ENCODE results near the gene NTNG1.
"Not testable (repeated sequence)": the region's sequence is repeated elsewhere in the genome, so short reads cannot be mapped to it uniquely, and the experiment has no call there.

Gene NTNG1

GRCh38 chr1:107164901-107165300 is 24.1 kb downstream of the NTNG1 start:
- not testable (repeated sequence) for H3K9ac ChIP-seq (ENCODE audit: low read length in 5 of 5); H3K36me3 ChIP-seq (ENCODE audit: control insufficient read depth in 5 of 5, insufficient read depth in 5 of 5, low read length in 5 of 5); H3K27ac ChIP-seq (ENCODE audit: low read depth, low read length); H3K27me3 ChIP-seq (ENCODE audit: control insufficient read depth in 5 of 5, insufficient read depth in 4 of 5, low read length in 5 of 5); H3K4me1 ChIP-seq (ENCODE audit: control insufficient read depth in 5 of 5, insufficient read depth in 5 of 5, low read length in 5 of 5); H3K9me3 ChIP-seq (ENCODE audit: control insufficient read depth in 5 of 5, low read length in 5 of 5); H3K4me3 ChIP-seq (ENCODE audit: low read depth in 1 of 5, low read length in 5 of 5)

GRCh38 chr1:107169615-107170014 is 28.8 kb downstream of the NTNG1 start:
- Histone ChIP-seq H3K27me3 (ENCODE audit: control insufficient read depth in 5 of 5, insufficient read depth in 4 of 5, low read length in 5 of 5) (no peaks in the 10 kb centered on the region), H3K4me3 (ENCODE audit: low read depth in 1 of 5, low read length in 5 of 5) (no peak overlapping the region), H3K36me3 (ENCODE audit: control insufficient read depth in 5 of 5, insufficient read depth in 5 of 5, low read length in 5 of 5) (no peaks in the 10 kb centered on the region), H3K4me1 (ENCODE audit: control insufficient read depth in 5 of 5, insufficient read depth in 5 of 5, low read length in 5 of 5) (no peaks in the 10 kb centered on the region), H3K27ac (ENCODE audit: low read depth, low read length) (no peak overlapping the region), H3K9me3 (ENCODE audit: control insufficient read depth in 5 of 5, low read length in 5 of 5) (peaks cover 0 to 5% (median 0%) of the 10 kb centered on the region in 5 donors), H3K9ac (ENCODE audit: low read length in 5 of 5) (no peak overlapping the region)

GRCh38 chr1:107171333-107171732 is 30.5 kb downstream of the NTNG1 start:
- no peaks in the 10 kb centered on the region for H3K27me3 ChIP-seq (ENCODE audit: control insufficient read depth in 5 of 5, insufficient read depth in 4 of 5, low read length in 5 of 5)
- H3K9me3 ChIP-seq (ENCODE audit: control insufficient read depth in 5 of 5, low read length in 5 of 5): no peaks in the 10 kb centered on the region
- H3K4me1 ChIP-seq (ENCODE audit: control insufficient read depth in 5 of 5, insufficient read depth in 5 of 5, low read length in 5 of 5): no peaks in the 10 kb centered on the region
- H3K9ac ChIP-seq (ENCODE audit: low read length in 5 of 5): no peak overlapping the region
- no peaks in the 10 kb centered on the region for H3K36me3 ChIP-seq (ENCODE audit: control insufficient read depth in 5 of 5, insufficient read depth in 5 of 5, low read length in 5 of 5)
- H3K4me3 ChIP-seq (ENCODE audit: low read depth in 1 of 5, low read length in 5 of 5): no peak overlapping the region
- H3K27ac ChIP-seq (ENCODE audit: low read depth, low read length): no peak overlapping the region

GRCh38 chr1:107172450-107173170 is 31.8 kb downstream of the NTNG1 start:
- no peaks in the 10 kb centered on the region for H3K27me3 ChIP-seq (ENCODE audit: control insufficient read depth in 5 of 5, insufficient read depth in 4 of 5, low read length in 5 of 5)
- no peak overlapping the region for H3K9ac ChIP-seq (ENCODE audit: low read length in 5 of 5)
- H3K27ac ChIP-seq (ENCODE audit: low read depth, low read length): no peak overlapping the region
- no peaks in the 10 kb centered on the region for H3K4me1 ChIP-seq (ENCODE audit: control insufficient read depth in 5 of 5, insufficient read depth in 5 of 5, low read length in 5 of 5)
- H3K9me3 ChIP-seq (ENCODE audit: control insufficient read depth in 5 of 5, low read length in 5 of 5): no peaks in the 10 kb centered on the region
- no peaks in the 10 kb centered on the region for H3K36me3 ChIP-seq (ENCODE audit: control insufficient read depth in 5 of 5, insufficient read depth in 5 of 5, low read length in 5 of 5)
- H3K4me3 ChIP-seq (ENCODE audit: low read depth in 1 of 5, low read length in 5 of 5): no peak overlapping the region

GRCh38 chr1:107175102-107175909 is 34.5 kb downstream of the NTNG1 start:
- H3K9ac ChIP-seq (ENCODE audit: low read length in 5 of 5): no peak overlapping the region
- no peak overlapping the region for H3K27ac ChIP-seq (ENCODE audit: low read depth, low read length)
- H3K36me3 ChIP-seq (ENCODE audit: control insufficient read depth in 5 of 5, insufficient read depth in 5 of 5, low read length in 5 of 5): no peaks in the 10 kb centered on the region
- H3K4me1 ChIP-seq (ENCODE audit: control insufficient read depth in 5 of 5, insufficient read depth in 5 of 5, low read length in 5 of 5): no peaks in the 10 kb centered on the region
- no peaks in the 10 kb centered on the region for H3K27me3 ChIP-seq (ENCODE audit: control insufficient read depth in 5 of 5, insufficient read depth in 4 of 5, low read length in 5 of 5)
- no peak overlapping the region for H3K4me3 ChIP-seq (ENCODE audit: low read depth in 1 of 5, low read length in 5 of 5)
- no peaks in the 10 kb centered on the region for H3K9me3 ChIP-seq (ENCODE audit: control insufficient read depth in 5 of 5, low read length in 5 of 5)

GRCh38 chr1:107181253-107181969 is 40.6 kb downstream of the NTNG1 start:
- Histone ChIP-seq H3K4me3 (ENCODE audit: low read depth in 1 of 5, low read length in 5 of 5) (no peak overlapping the region), H3K27me3 (ENCODE audit: control insufficient read depth in 5 of 5, insufficient read depth in 4 of 5, low read length in 5 of 5) (peaks cover 0 to 3% (median 0%) of the 10 kb centered on the region in 5 donors), H3K4me1 (ENCODE audit: control insufficient read depth in 5 of 5, insufficient read depth in 5 of 5, low read length in 5 of 5) (no peaks in the 10 kb centered on the region), H3K27ac (ENCODE audit: low read depth, low read length) (no peak overlapping the region), H3K9me3 (ENCODE audit: control insufficient read depth in 5 of 5, low read length in 5 of 5) (no peaks in the 10 kb centered on the region), H3K9ac (ENCODE audit: low read length in 5 of 5) (no peak overlapping the region), H3K36me3 (ENCODE audit: control insufficient read depth in 5 of 5, insufficient read depth in 5 of 5, low read length in 5 of 5) (no peaks in the 10 kb centered on the region)

GRCh38 chr1:107183011-107183410 is 42.2 kb downstream of the NTNG1 start:
- no peaks in the 10 kb centered on the region for H3K4me1 ChIP-seq (ENCODE audit: control insufficient read depth in 5 of 5, insufficient read depth in 5 of 5, low read length in 5 of 5)
- peaks cover 0 to 3% (median 0%) of the 10 kb centered on the region in 5 donors for H3K27me3 ChIP-seq (ENCODE audit: control insufficient read depth in 5 of 5, insufficient read depth in 4 of 5, low read length in 5 of 5)
- no peak overlapping the region for H3K4me3 ChIP-seq (ENCODE audit: low read depth in 1 of 5, low read length in 5 of 5)
- no peaks in the 10 kb centered on the region for H3K36me3 ChIP-seq (ENCODE audit: control insufficient read depth in 5 of 5, insufficient read depth in 5 of 5, low read length in 5 of 5)
- H3K9ac ChIP-seq (ENCODE audit: low read length in 5 of 5): no peak overlapping the region
- no peak overlapping the region for H3K27ac ChIP-seq (ENCODE audit: low read depth, low read length)
- no peaks in the 10 kb centered on the region for H3K9me3 ChIP-seq (ENCODE audit: control insufficient read depth in 5 of 5, low read length in 5 of 5)

- H3K27me3 ChIP-seq (ENCODE audit: control insufficient read depth in 5 of 5, insufficient read depth in 4 of 5, low read length in 5 of 5): peaks cover 0 to 3% (median 0%) of the 10 kb centered on the region in 5 donors
Observed at GRCh38 chr1:107184888-107185287, 44.0 kb downstream of the NTNG1 start.

GRCh38 chr1:107187399-107187798 is 46.6 kb downstream of the NTNG1 start:
- Histone ChIP-seq H3K27ac (ENCODE audit: low read depth, low read length) (no peak overlapping the region), H3K4me3 (ENCODE audit: low read depth in 1 of 5, low read length in 5 of 5) (no peak overlapping the region), H3K27me3 (ENCODE audit: control insufficient read depth in 5 of 5, insufficient read depth in 4 of 5, low read length in 5 of 5) (peaks cover 0 to 3% (median 0%) of the 10 kb centered on the region in 5 donors), H3K4me1 (ENCODE audit: control insufficient read depth in 5 of 5, insufficient read depth in 5 of 5, low read length in 5 of 5) (no peaks in the 10 kb centered on the region), H3K9me3 (ENCODE audit: control insufficient read depth in 5 of 5, low read length in 5 of 5) (peaks cover 0 to 4% (median 0%) of the 10 kb centered on the region in 5 donors), H3K9ac (ENCODE audit: low read length in 5 of 5) (no peak overlapping the region), H3K36me3 (ENCODE audit: control insufficient read depth in 5 of 5, insufficient read depth in 5 of 5, low read length in 5 of 5) (no peaks in the 10 kb centered on the region)

More at GRCh38 chr1:107184888-107185287, 44.0 kb downstream of the NTNG1 start:
- Histone ChIP-seq H3K27ac (ENCODE audit: low read depth, low read length) (no peak overlapping the region), H3K36me3 (ENCODE audit: control insufficient read depth in 5 of 5, insufficient read depth in 5 of 5, low read length in 5 of 5) (no peaks in the 10 kb centered on the region), H3K9ac (ENCODE audit: low read length in 5 of 5) (no peak overlapping the region), H3K4me3 (ENCODE audit: low read depth in 1 of 5, low read length in 5 of 5) (no peak overlapping the region), H3K9me3 (ENCODE audit: control insufficient read depth in 5 of 5, low read length in 5 of 5) (no peaks in the 10 kb centered on the region), H3K4me1 (ENCODE audit: control insufficient read depth in 5 of 5, insufficient read depth in 5 of 5, low read length in 5 of 5) (no peaks in the 10 kb centered on the region)

- Histone ChIP-seq H3K9me3 (ENCODE audit: control insufficient read depth in 5 of 5, low read length in 5 of 5) (peaks cover 0 to 4% (median 0%) of the 10 kb centered on the region in 5 donors), H3K27ac (ENCODE audit: low read depth, low read length) (no peak overlapping the region), H3K27me3 (ENCODE audit: control insufficient read depth in 5 of 5, insufficient read depth in 4 of 5, low read length in 5 of 5) (peaks cover 0 to 3% (median 0%) of the 10 kb centered on the region in 5 donors), H3K36me3 (ENCODE audit: control insufficient read depth in 5 of 5, insufficient read depth in 5 of 5, low read length in 5 of 5) (no peaks in the 10 kb centered on the region), H3K4me1 (ENCODE audit: control insufficient read depth in 5 of 5, insufficient read depth in 5 of 5, low read length in 5 of 5) (no peaks in the 10 kb centered on the region), H3K4me3 (ENCODE audit: low read depth in 1 of 5, low read length in 5 of 5) (no peak overlapping the region), H3K9ac (ENCODE audit: low read length in 5 of 5) (no peak overlapping the region)
Observed at GRCh38 chr1:107188160-107188559, 47.3 kb downstream of the NTNG1 start.
